Naive B cell (primary cell): Measurements from ENCODE around the gene ARID4B. TPM values are rescaled to one million over a fixed set of nuclear protein-coding genes. Genes with fewer than 3 reads are reported as not detected.

ENCODE experiments used
- ATAC-seq, 2 donors: fragments of 150-1000 bp; cut with Tn5 transposase; 2 replicates each; pipeline ENCODE4 v1.10.0; 2021; ENCODE audit warnings: low read depth in 2 of 2, mild to moderate bottlenecking in 2 of 2, moderate library complexity in 2 of 2
- DNase-seq: peaks from one replicate; pipeline ENCODE4 v3.0.0; 2022
- H3K27ac Mint-ChIP-seq, 6 donors: one replicate each; pipeline ENCODE4 v1.8.0; 2020 to 2022; ENCODE audit warnings: mild to moderate bottlenecking in 6 of 6, mixed read lengths in 6 of 6, moderate library complexity in 5 of 6, inconsistent platforms in 2 of 6
- H3K27me3 Mint-ChIP-seq, 3 donors: one replicate each; pipeline ENCODE4 v1.8.0; 2021 to 2022; ENCODE audit warnings: mixed read lengths in 3 of 3, mild to moderate bottlenecking in 1 of 3
- H3K36me3 Mint-ChIP-seq, 2 donors: one replicate each; pipeline ENCODE4 v1.8.0; 2020 to 2022; ENCODE audit warnings: mixed read lengths in 2 of 2, inconsistent platforms in 1 of 2, mild to moderate bottlenecking in 1 of 2
- H3K4me1 Mint-ChIP-seq, 3 donors: one replicate each; pipeline ENCODE4 v1.8.0; 2020 to 2022; ENCODE audit warnings: mixed read lengths in 3 of 3, inconsistent platforms in 1 of 3, mild to moderate bottlenecking in 1 of 3, moderate library complexity in 1 of 3
- H3K4me3 Mint-ChIP-seq, 8 donors: one replicate each; pipeline ENCODE4 v1.8.0; 2020 to 2022; ENCODE audit warnings: mild to moderate bottlenecking in 8 of 8, mixed read lengths in 8 of 8, moderate library complexity in 8 of 8, inconsistent platforms in 2 of 8
- H3K9me3 Mint-ChIP-seq, 7 donors: one replicate each; pipeline ENCODE4 v1.8.0; 2020 to 2022; ENCODE audit warnings: mixed read lengths in 7 of 7, mild to moderate bottlenecking in 5 of 7, inconsistent platforms in 2 of 7, moderate library complexity in 1 of 7
- polyA plus RNA-seq, 6 donors: library from polyadenylated mRNA; unstranded; fragments of 300-500 nt; fragmentation: Illumina TruSeq; gene quantifications; one replicate each; pipeline ENCODE4 v1.2.3, GENCODE V29; 2021; ENCODE audit warnings: low read depth in 6 of 6

Gene ARID4B
- polyA plus RNA-seq, 6 donors from 2014 or later, result 22.5 to 100 (median 59.7) TPM

GRCh38 chr1:235299169-235299858 lies 28.7 kb downstream of the ARID4B start:
- ATAC-seq, result no peak
- Mint-ChIP-seq H3K36me3 (no peaks in the 10 kb centered on the region), H3K4me3 (peak overlapping the region in 3 of 8 donors; percentile 7 to 66 (median 37)), H3K9me3 (peaks cover 0 to 11% (median 3%) of the 10 kb centered on the region in 7 donors), H3K27ac (peak overlapping the region in 4 of 6 donors; percentile 24 to 69 (median 50)), H3K4me1 (peaks cover 31 to 73% (median 67%) of the 10 kb centered on the region in 3 donors), H3K27me3 (no peaks in the 10 kb centered on the region)
- DNase-seq, result no peak

GRCh38 chr1:235298758-235299157 lies 29.2 kb downstream of the ARID4B start:
- no peak for DNase-seq
- Mint-ChIP-seq H3K36me3 (no peaks in the 10 kb centered on the region), H3K27me3 (no peaks in the 10 kb centered on the region), H3K4me1 (peaks cover 29 to 72% (median 64%) of the 10 kb centered on the region in 3 donors), H3K27ac (peak overlapping the region in 2 of 6 donors; percentile 24 to 56), H3K4me3 (peak overlapping the region in 2 of 8 donors; percentile 37 to 44), H3K9me3 (peaks cover 0 to 11% (median 3%) of the 10 kb centered on the region in 7 donors)
- ATAC-seq, result no peak

DNA sequence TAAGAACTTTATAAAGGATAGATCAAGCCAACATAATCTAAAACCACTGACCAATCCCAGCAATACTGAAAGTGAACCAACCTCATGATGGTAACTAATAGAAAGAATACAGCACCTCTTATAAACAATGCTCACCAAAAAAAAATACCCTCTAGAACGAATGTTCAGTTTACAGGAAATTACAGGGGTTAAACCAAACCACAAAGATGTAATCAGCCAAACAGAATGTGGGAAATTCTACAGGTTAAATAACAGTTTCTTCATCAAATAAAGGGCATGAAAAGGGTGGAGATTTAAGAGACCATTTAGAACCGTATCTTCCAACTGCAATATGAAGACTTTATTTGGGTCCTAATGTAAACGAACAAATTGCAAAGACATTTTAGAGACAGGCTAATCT lies 30.4 kb downstream of the ARID4B start:
- Mint-ChIP-seq H3K36me3 (no peaks in the 10 kb centered on the region), H3K27me3 (no peaks in the 10 kb centered on the region), H3K4me3 (peak overlapping the region in 3 of 8 donors; percentile 0 to 40 (median 17)), H3K4me1 (peaks cover 28 to 69% (median 66%) of the 10 kb centered on the region in 3 donors), H3K9me3 (peaks cover 0 to 11% (median 3%) of the 10 kb centered on the region in 7 donors), H3K27ac (peak overlapping the region in 2 of 6 donors; percentile 36 to 58)
- no peak for DNase-seq
- ATAC-seq, result peak; percentile 69

- DNase-seq, result no peak
- H3K4me1 Mint-ChIP-seq, result peaks cover 29 to 67% (median 66%) of the 10 kb centered on the region in 3 donors
- H3K4me3 Mint-ChIP-seq, result no peak overlapping the region
- H3K9me3 Mint-ChIP-seq, result peaks cover 0 to 11% (median 3%) of the 10 kb centered on the region in 7 donors
- no peak for ATAC-seq
- H3K27ac Mint-ChIP-seq, result peak overlapping the region in 2 of 6 donors; percentile 14 to 58
- no peaks in the 10 kb centered on the region for H3K36me3 Mint-ChIP-seq
- no peaks in the 10 kb centered on the region for H3K27me3 Mint-ChIP-seq
Measured at GRCh38 chr1:235296729-235297128, 31.2 kb downstream of the ARID4B start.

- DNase-seq (no peak), ATAC-seq (no peak)
- H3K4me1 Mint-ChIP-seq, result peaks cover 28 to 67% (median 62%) of the 10 kb centered on the region in 3 donors
- H3K36me3 Mint-ChIP-seq, result no peaks in the 10 kb centered on the region
- H3K9me3 Mint-ChIP-seq, result peaks cover 0 to 11% (median 3%) of the 10 kb centered on the region in 7 donors
- H3K4me3 Mint-ChIP-seq, result peak overlapping the region in 3 of 8 donors; percentile 58 to 66 (median 60)
- H3K27ac Mint-ChIP-seq, result peak overlapping the region in 3 of 6 donors; percentile 17 to 76 (median 55)
- H3K27me3 Mint-ChIP-seq, result no peaks in the 10 kb centered on the region
Measured at GRCh38 chr1:235295902-235296350, 32.1 kb downstream of the ARID4B start.

- Mint-ChIP-seq H3K27ac (peak overlapping the region in 2 of 6 donors; percentile 51 to 86), H3K4me3 (peak overlapping the region in 1 of 8 donors; percentile 29), H3K27me3 (no peaks in the 10 kb centered on the region), H3K36me3 (no peaks in the 10 kb centered on the region), H3K4me1 (peaks cover 29 to 76% (median 58%) of the 10 kb centered on the region in 3 donors), H3K9me3 (peaks cover 0 to 11% (median 3%) of the 10 kb centered on the region in 7 donors)
- no peak for ATAC-seq
- no peak for DNase-seq
Measured at GRCh38 chr1:235293322-235293942, 34.5 kb downstream of the ARID4B start.

DNA sequence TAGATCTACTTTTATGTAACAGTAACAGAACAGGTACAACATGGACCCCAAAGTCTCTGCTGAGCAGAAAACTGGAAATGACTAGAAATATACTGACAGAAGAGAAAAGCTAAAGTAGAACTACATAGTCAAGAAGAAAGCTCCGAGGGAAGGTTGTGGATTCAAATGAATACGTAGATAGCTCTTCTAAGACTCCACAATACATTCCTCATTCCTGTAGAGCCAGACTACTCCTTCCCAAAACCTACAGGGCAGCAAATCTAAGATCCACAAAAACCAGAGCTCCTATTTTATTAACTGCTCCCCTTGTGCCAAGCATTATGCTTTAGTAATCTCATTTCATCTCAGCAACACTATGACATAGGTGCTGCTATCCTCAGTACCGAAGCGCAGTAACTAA lies 35.2 kb downstream of the ARID4B start:
- Mint-ChIP-seq H3K4me3 (peak overlapping the region in 2 of 8 donors; percentile 2 to 16), H3K9me3 (peaks cover 0 to 11% (median 3%) of the 10 kb centered on the region in 7 donors), H3K27ac (no peak overlapping the region), H3K4me1 (peaks cover 31 to 79% (median 55%) of the 10 kb centered on the region in 3 donors), H3K27me3 (no peaks in the 10 kb centered on the region), H3K36me3 (no peaks in the 10 kb centered on the region)
- ATAC-seq, result no peak
- DNase-seq, result no peak

GRCh38 chr1:235291599-235292091 lies 36.3 kb downstream of the ARID4B start:
- no peak for ATAC-seq
- H3K27me3 Mint-ChIP-seq, result no peaks in the 10 kb centered on the region
- H3K27ac Mint-ChIP-seq, result peak overlapping the region in 3 of 6 donors; percentile 31 to 82 (median 38)
- H3K4me1 Mint-ChIP-seq, result peaks cover 38 to 81% (median 57%) of the 10 kb centered on the region in 3 donors
- no peak for DNase-seq
- H3K36me3 Mint-ChIP-seq, result no peaks in the 10 kb centered on the region
- no peak overlapping the region for H3K4me3 Mint-ChIP-seq
- H3K9me3 Mint-ChIP-seq, result peaks cover 0 to 6% (median 0%) of the 10 kb centered on the region in 7 donors

DNA sequence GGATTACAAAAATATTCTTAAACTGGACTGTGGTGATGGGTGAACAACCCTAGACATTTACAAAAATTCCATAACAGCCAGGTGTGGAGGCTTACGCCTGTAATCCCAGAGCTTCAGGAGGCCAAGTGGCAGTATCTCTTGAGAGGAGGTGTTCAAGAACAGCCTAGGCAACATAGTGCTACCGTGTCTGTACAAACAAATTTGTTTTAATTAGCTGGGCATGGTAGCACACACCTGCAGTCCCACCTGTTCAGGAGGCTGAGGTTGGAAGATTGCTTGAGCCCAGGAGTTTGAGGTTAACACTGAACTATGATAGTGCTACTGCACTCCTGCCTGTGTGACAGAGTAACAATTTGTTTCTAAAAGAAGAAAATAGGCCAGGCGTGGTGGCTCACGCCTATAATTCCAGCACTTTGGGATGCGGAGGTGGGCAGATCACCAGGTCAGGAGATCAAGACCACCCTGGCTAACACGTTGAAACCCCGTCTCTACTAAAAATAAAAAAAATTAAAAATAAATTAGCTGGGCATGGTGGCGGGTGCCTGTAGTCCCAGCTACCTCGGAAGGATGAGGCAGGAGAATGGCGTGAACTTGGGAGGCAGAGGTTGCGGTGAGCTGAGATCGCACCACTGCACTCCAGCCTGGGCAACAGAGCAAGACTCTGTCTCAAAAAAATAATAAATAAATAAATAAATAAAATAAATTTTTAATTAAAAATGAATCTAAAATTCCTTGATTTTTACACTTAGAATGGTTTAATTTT lies 37.1 kb downstream of the ARID4B start:
- ATAC-seq, result peak; percentile 12 to 20
- no peaks in the 10 kb centered on the region for H3K36me3 Mint-ChIP-seq
- no peaks in the 10 kb centered on the region for H3K27me3 Mint-ChIP-seq
- peak overlapping the region in 2 of 6 donors; percentile 50 to 71 for H3K27ac Mint-ChIP-seq
- peaks cover 44 to 83% (median 63%) of the 10 kb centered on the region in 3 donors for H3K4me1 Mint-ChIP-seq
- H3K9me3 Mint-ChIP-seq, result peaks cover 0 to 3% (median 0%) of the 10 kb centered on the region in 7 donors
- peak overlapping the region in 1 of 8 donors; percentile 9 for H3K4me3 Mint-ChIP-seq
- DNase-seq, result no peak

GRCh38 chr1:235289859-235290739 lies 37.9 kb downstream of the ARID4B start:
- H3K27ac Mint-ChIP-seq, result peak overlapping the region in 3 of 6 donors; percentile 36 to 81 (median 71)
- H3K36me3 Mint-ChIP-seq, result no peaks in the 10 kb centered on the region
- no peak for ATAC-seq
- H3K4me3 Mint-ChIP-seq, result peak overlapping the region in 2 of 8 donors; percentile 42 to 79
- H3K4me1 Mint-ChIP-seq, result peaks cover 46 to 83% (median 64%) of the 10 kb centered on the region in 3 donors
- no peaks in the 10 kb centered on the region for H3K27me3 Mint-ChIP-seq
- no peaks in the 10 kb centered on the region for H3K9me3 Mint-ChIP-seq
- no peak for DNase-seq

GRCh38 chr1:235287208-235287882 lies 40.6 kb downstream of the ARID4B start:
- DNase-seq (no peak), ATAC-seq (no peak)
- no peaks in the 10 kb centered on the region for H3K9me3 Mint-ChIP-seq
- H3K27ac Mint-ChIP-seq, result peak overlapping the region in 5 of 6 donors; percentile 5 to 54 (median 27)
- no peaks in the 10 kb centered on the region for H3K27me3 Mint-ChIP-seq
- peak overlapping the region in 3 of 8 donors; percentile 12 to 26 (median 14) for H3K4me3 Mint-ChIP-seq
- H3K36me3 Mint-ChIP-seq, result no peaks in the 10 kb centered on the region
- peaks cover 41 to 83% (median 51%) of the 10 kb centered on the region in 3 donors for H3K4me1 Mint-ChIP-seq

- ATAC-seq (no peak), DNase-seq (no peak)
- Mint-ChIP-seq H3K4me3 (peak overlapping the region in 1 of 8 donors; percentile 5), H3K27ac (peak overlapping the region in 4 of 6 donors; percentile 27 to 50 (median 44)), H3K27me3 (no peaks in the 10 kb centered on the region), H3K9me3 (no peaks in the 10 kb centered on the region), H3K36me3 (no peaks in the 10 kb centered on the region), H3K4me1 (peaks cover 38 to 78% (median 50%) of the 10 kb centered on the region in 3 donors)
Measured at GRCh38 chr1:235286667-235287066, 41.3 kb downstream of the ARID4B start.
